GM19452 (cell line): ENCODE results near the gene ARL17B.
"Not testable (repeated sequence)": the region's sequence is repeated elsewhere in the genome, so short reads cannot be mapped to it uniquely, and the experiment has no call there.

Experiments used
- ATAC-seq: cut with Tn5 transposase; IDR thresholded peaks from one replicate; pipeline ENCODE4 v1.9.1; 2021; ENCODE audit not compliant: unreplicated experiment

Gene ARL17B

GRCh38 chr17:46252804-46253203 is 108.8 kb downstream of the ARL17B start:
- ATAC-seq: not testable (repeated sequence)

GRCh38 chr17:46249153-46249552 is 112.4 kb downstream of the ARL17B start:
- not testable (repeated sequence) for ATAC-seq

GRCh38 chr17:46244949-46245768 is 116.4 kb downstream of the ARL17B start:
- not testable (repeated sequence) for ATAC-seq

- ATAC-seq: not testable (repeated sequence)
These were observed 117.1 kb downstream of the ARL17B start for GRCh38 chr17:46244339-46244913.

GRCh38 chr17:46243928-46244327 is 117.6 kb downstream of the ARL17B start:
- ATAC-seq: not testable (repeated sequence)

GRCh38 chr17:46243505-46243904 is 118.1 kb downstream of the ARL17B start:
- ATAC-seq: not testable (repeated sequence)

- ATAC-seq: not testable (repeated sequence)
These were observed 130.2 kb downstream of the ARL17B start for GRCh38 chr17:46231359-46231758.

- peak; percentile 99 for ATAC-seq
These were observed 136.2 kb downstream of the ARL17B start for GRCh38 chr17:46225274-46225794.

- ATAC-seq: peak; percentile 49
These were observed 136.7 kb downstream of the ARL17B start for GRCh38 chr17:46224864-46225263.
